ENCODE results near the gene WDR89.
A peak's percentile ranks its signal among the peaks of the same experiment; 100 is the strongest.

The WDR89 gene

DNA sequence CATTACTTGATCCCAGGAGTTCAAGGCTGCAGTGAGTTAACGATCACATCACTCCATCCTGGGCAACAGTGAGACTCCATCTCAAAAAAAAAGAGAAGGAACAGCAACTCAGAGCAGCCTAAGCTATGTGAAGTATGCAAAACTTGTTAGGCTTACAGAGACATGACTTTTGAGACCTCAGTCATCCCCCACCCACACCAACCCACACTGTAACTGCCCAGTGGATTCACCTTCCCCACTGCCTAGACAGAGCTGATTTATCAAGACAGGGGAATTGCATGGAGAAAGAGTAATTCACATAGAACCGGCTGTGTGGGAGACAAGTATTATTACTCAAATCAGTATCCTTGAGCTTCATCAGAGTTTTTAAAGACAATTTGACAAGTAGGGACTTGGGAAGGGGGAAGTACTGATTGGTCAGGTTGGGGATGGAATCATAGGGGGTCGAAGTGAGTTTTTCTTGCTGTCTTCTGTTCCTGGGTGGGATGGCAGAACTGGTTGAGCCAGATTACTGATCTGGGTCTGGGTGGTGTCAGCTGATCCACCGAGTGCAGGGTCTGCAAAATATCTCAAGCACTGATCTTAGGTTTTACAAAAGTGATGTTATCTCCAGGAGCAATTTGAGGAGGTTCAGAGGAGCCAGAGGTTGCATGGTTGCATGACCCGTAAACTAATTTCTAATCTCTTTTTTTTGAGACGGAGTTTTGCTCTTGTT is 6.2 kb upstream of the WDR89 start:
- TF ChIP-seq TAF1 (IDR thresholded peaks at IDR 0.05; ENCODE audit: borderline replicate concordance, insufficient read depth, low read length): no peak
- TF ChIP-seq FOXP2 (optimal IDR thresholded peaks at IDR 0.05; ENCODE audit: borderline replicate concordance, extremely low read depth, extremely low read length, insufficient read depth): no peak
- TF ChIP-seq POLR2AphosphoS5 (IDR thresholded peaks at IDR 0.05; ENCODE audit: low read depth, low read length): no peak
- TF ChIP-seq SIN3A (IDR thresholded peaks at IDR 0.05; ENCODE audit: borderline replicate concordance, insufficient read depth, low read length): no peak
- TF ChIP-seq, protein P1, sequence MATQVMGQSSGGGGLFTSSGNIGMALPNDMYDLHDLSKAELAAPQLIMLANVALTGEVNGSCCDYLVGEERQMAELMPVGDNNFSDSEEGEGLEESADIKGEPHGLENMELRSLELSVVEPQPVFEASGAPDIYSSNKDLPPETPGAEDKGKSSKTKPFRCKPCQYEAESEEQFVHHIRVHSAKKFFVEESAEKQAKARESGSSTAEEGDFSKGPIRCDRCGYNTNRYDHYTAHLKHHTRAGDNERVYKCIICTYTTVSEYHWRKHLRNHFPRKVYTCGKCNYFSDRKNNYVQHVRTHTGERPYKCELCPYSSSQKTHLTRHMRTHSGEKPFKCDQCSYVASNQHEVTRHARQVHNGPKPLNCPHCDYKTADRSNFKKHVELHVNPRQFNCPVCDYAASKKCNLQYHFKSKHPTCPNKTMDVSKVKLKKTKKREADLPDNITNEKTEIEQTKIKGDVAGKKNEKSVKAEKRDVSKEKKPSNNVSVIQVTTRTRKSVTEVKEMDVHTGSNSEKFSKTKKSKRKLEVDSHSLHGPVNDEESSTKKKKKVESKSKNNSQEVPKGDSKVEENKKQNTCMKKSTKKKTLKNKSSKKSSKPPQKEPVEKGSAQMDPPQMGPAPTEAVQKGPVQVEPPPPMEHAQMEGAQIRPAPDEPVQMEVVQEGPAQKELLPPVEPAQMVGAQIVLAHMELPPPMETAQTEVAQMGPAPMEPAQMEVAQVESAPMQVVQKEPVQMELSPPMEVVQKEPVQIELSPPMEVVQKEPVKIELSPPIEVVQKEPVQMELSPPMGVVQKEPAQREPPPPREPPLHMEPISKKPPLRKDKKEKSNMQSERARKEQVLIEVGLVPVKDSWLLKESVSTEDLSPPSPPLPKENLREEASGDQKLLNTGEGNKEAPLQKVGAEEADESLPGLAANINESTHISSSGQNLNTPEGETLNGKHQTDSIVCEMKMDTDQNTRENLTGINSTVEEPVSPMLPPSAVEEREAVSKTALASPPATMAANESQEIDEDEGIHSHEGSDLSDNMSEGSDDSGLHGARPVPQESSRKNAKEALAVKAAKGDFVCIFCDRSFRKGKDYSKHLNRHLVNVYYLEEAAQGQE (IDR thresholded peaks at IDR 0.05; ENCODE audit: insufficient read depth in 1 of 2, low read depth in 2 of 2, low read length in 2 of 2): no peak

DNA sequence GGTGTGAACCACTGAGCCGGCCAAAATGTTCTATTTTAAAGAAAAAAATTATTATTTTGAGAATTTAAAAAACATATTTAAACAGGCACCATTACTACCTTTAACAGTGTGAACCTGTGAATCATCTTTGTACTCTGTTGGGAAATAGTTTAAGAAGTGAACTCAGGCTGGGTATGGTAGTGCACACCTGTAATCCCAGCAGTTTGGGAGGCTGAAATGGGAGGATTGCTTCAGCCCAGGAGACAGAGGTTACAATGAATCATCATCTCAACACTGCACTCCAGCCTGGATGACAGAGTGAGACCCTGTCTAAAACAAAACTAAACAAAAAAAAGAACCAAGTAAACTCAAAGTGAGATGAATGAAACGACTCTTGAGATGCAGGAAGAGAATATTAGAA is 3.1 kb upstream of the WDR89 start:
- TF ChIP-seq FOXP2 (optimal IDR thresholded peaks at IDR 0.05; ENCODE audit: borderline replicate concordance, extremely low read depth, extremely low read length, insufficient read depth): no peak
- TF ChIP-seq POLR2AphosphoS5 (IDR thresholded peaks at IDR 0.05; ENCODE audit: low read depth, low read length): no peak
- TF ChIP-seq TAF1 (IDR thresholded peaks at IDR 0.05; ENCODE audit: borderline replicate concordance, insufficient read depth, low read length): no peak
- TF ChIP-seq, protein P1 (IDR thresholded peaks at IDR 0.05; ENCODE audit: insufficient read depth in 1 of 2, low read depth in 2 of 2, low read length in 2 of 2): no peak
- no peak for TF ChIP-seq SIN3A (IDR thresholded peaks at IDR 0.05; ENCODE audit: borderline replicate concordance, insufficient read depth, low read length)

DNA sequence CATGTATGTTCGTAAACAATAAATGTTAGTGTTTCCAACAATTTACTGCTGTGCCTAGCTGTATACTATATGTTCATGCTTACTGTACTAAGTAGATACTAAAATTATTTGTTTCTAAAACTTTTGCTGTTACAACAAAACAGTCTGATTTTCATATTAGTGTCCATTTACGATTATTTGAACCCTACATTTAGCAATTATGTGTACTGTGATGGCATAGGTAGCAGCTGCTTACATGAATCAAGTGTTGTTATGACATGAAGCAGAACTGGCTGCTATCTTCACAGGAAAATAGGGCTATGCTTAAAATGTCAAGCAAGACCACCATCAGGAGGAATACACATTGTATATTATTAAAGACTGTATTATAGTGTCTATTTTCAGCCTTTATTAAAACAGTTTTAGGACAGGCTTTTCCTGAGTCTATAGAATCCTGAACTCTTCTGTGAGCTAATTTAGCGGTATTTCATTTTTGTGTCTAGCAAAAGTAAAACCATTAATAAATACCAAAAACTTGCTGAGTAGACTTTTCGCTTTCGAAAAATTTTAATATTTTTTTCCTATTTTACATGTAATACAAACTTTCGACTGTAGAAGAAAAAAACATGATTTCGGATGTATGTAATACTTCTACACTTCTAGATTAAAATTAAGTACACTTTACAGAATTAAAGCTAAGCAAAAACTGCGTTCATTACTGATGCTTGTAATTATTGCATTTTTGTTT is 1.1 kb upstream of the WDR89 start:
- no peak for TF ChIP-seq TAF1 (IDR thresholded peaks at IDR 0.05; ENCODE audit: borderline replicate concordance, insufficient read depth, low read length)
- TF ChIP-seq FOXP2 (optimal IDR thresholded peaks at IDR 0.05; ENCODE audit: borderline replicate concordance, extremely low read depth, extremely low read length, insufficient read depth): no peak
- TF ChIP-seq SIN3A (IDR thresholded peaks at IDR 0.05; ENCODE audit: borderline replicate concordance, insufficient read depth, low read length): no peak
- TF ChIP-seq, protein P1 (IDR thresholded peaks at IDR 0.05; ENCODE audit: insufficient read depth in 1 of 2, low read depth in 2 of 2, low read length in 2 of 2): no peak
- TF ChIP-seq POLR2AphosphoS5 (IDR thresholded peaks at IDR 0.05; ENCODE audit: low read depth, low read length): no peak

DNA sequence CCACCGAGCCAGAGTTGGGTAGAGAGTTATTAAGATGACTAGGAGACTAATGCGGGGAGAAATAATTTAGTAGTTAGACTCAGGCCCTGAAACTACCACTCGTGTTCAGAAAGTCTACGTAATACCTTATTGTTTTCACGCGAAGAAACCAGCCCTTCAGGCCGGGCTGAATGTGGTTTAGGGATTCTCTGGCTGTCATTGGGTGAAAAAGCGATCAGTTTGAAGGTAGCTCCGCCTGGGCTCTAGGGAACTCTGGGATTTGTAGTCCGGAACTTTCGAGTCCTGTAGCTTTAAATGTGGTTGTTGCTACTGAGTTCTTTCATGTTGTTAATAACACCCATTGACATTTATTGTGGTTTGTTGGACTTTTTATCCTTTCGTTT is 549 bp upstream of the WDR89 start:
- 0 out of 2 replicates have a peak, but pooled peaks have one; percentile 3 for TF ChIP-seq SIN3A (IDR thresholded peaks at IDR 0.05; ENCODE audit: borderline replicate concordance, insufficient read depth, low read length)
- no peak for TF ChIP-seq FOXP2 (optimal IDR thresholded peaks at IDR 0.05; ENCODE audit: borderline replicate concordance, extremely low read depth, extremely low read length, insufficient read depth)
- TF ChIP-seq, protein P1 (IDR thresholded peaks at IDR 0.05; ENCODE audit: insufficient read depth in 1 of 2, low read depth in 2 of 2, low read length in 2 of 2): no peak
